Endothelial cell (in vitro differentiated cells): ENCODE data around the gene TRIM3. TPM values are rescaled to one million over a fixed set of nuclear protein-coding genes. Genes with fewer than 3 reads are reported as not detected.
A peak's percentile ranks its signal among the peaks of the same experiment; 100 is the strongest.

Experiments used
- DNase-seq: peaks from one replicate; pipeline ENCODE4 v3.0.0; 2021; ENCODE audit warnings: low spot score
- H3K27ac Mint-ChIP-seq: one replicate; pipeline ENCODE4 v1.8.0; 2021; ENCODE audit warnings: mixed read lengths, inconsistent platforms; ENCODE audit not compliant: unreplicated experiment
- H3K27me3 Mint-ChIP-seq: one replicate; pipeline ENCODE4 v1.8.0; 2021; ENCODE audit warnings: mild to moderate bottlenecking, moderate library complexity, mixed read lengths, inconsistent platforms; ENCODE audit not compliant: unreplicated experiment
- H3K36me3 Mint-ChIP-seq: one replicate; pipeline ENCODE4 v1.8.0; 2021; ENCODE audit warnings: mild to moderate bottlenecking, low read depth, mixed read lengths, inconsistent platforms; ENCODE audit not compliant: unreplicated experiment
- H3K4me1 Mint-ChIP-seq: one replicate; pipeline ENCODE4 v1.8.0; 2021; ENCODE audit warnings: mild to moderate bottlenecking, mixed read lengths, inconsistent platforms; ENCODE audit not compliant: unreplicated experiment
- H3K4me3 Mint-ChIP-seq: one replicate; pipeline ENCODE4 v1.8.0; 2021; ENCODE audit warnings: mild to moderate bottlenecking, mixed read lengths, inconsistent platforms; ENCODE audit not compliant: unreplicated experiment
- H3K9me3 Mint-ChIP-seq: one replicate; pipeline ENCODE4 v1.8.0; 2021; ENCODE audit warnings: mixed read lengths, inconsistent platforms; ENCODE audit not compliant: unreplicated experiment
- CTCF ChIP-seq: fragments of 200-600 bp; sonication (generic); IDR thresholded peaks from one replicate; pipeline ENCODE4 v1.5.0; 2021; ENCODE audit warnings: antibody characterized with exemption; ENCODE audit not compliant: unreplicated experiment
- total RNA-seq: library from RNA; stranded (reverse); fragmentation: NEBNext Ultra II Directional; extraction: Animal tissue kit (Norgen Biotek cat#: 25700); gene quantifications from one replicate; pipeline ENCODE4 v1.2.1, GENCODE V29; 2021; ENCODE audit not compliant: unreplicated experiment

TRIM3 gene
- total RNA-seq, 1 donor from 2014 or later, result 26.0 TPM

- TF ChIP-seq CTCF, result no peak
- Mint-ChIP-seq H3K4me3 (peak within 1 kb of the TSS; percentile 96), H3K27me3 (peaks cover 6% of the 10 kb centered on the region), H3K36me3 (peaks cover 13% of the 10 kb centered on the region), H3K9me3 (no peaks in the 10 kb centered on the region), H3K4me1 (peaks cover 25% of the 10 kb centered on the region), H3K27ac (peak within 1 kb of the TSS; percentile 98)
- DNase-seq, result peak; percentile 92
Observed at GRCh38 chr11:6481012-6481923, 7.5 kb upstream of the TRIM3 start, which contains the start of the genes ARFIP2 and TIMM10B. TSS of gene ARFIP2 (minus strand) at chr11:6481331. CDS start at chr11:6480421, 910 bp downstream. TSS of gene TIMM10B (plus strand) at chr11:6481501. CDS start at chr11:6481517, 16 bp downstream.

- Mint-ChIP-seq H3K27ac (peak overlapping the region; percentile 98), H3K36me3 (peaks cover 13% of the 10 kb centered on the region), H3K4me3 (peak overlapping the region; percentile 96), H3K4me1 (peaks cover 25% of the 10 kb centered on the region), H3K9me3 (no peaks in the 10 kb centered on the region), H3K27me3 (peaks cover 8% of the 10 kb centered on the region)
- no peak for DNase-seq
- TF ChIP-seq CTCF, result no peak
Observed at GRCh38 chr11:6480299-6480914, 6.7 kb upstream of the TRIM3 start.

GRCh38 chr11:6476571-6476970, 2.8 kb upstream of the TRIM3 start:
- no peak for DNase-seq
- no peak for TF ChIP-seq CTCF
- Mint-ChIP-seq H3K4me1 (peaks cover 30% of the 10 kb centered on the region), H3K4me3 (peak overlapping the region; percentile 42), H3K36me3 (peaks cover 3% of the 10 kb centered on the region), H3K27ac (no peak overlapping the region), H3K27me3 (peaks cover 16% of the 10 kb centered on the region), H3K9me3 (no peaks in the 10 kb centered on the region)

GRCh38 chr11:6475936-6476335, 2.2 kb upstream of the TRIM3 start:
- DNase-seq, result no peak
- Mint-ChIP-seq H3K4me3 (no peak overlapping the region), H3K36me3 (peaks cover 3% of the 10 kb centered on the region), H3K4me1 (peaks cover 28% of the 10 kb centered on the region), H3K27ac (peak overlapping the region; percentile 61), H3K9me3 (no peaks in the 10 kb centered on the region), H3K27me3 (peaks cover 16% of the 10 kb centered on the region)
- no peak for TF ChIP-seq CTCF
